Motor neuron (in vitro differentiated cells): ENCODE data around the gene DAW1. TPM values are rescaled to one million over a fixed set of nuclear protein-coding genes. Genes with fewer than 3 reads are reported as not detected.

Experiments used
- ATAC-seq, 8 experiments: fragments of 200-7000 bp; cut with Tn5 transposase; replicated peaks in 6 of 8; 2 replicates each; pipeline ENCODE4 v1.8.0; 2021; ENCODE audit warnings: mild to moderate bottlenecking in 8 of 8, moderate library complexity in 8 of 8
- H3K27ac ChIP-seq, 2 donors: fragments of 250-450 bp; sonication (Bioruptor Pico); 2 replicates each; pipeline ENCODE4 v1.9.0; 2021; ENCODE audit warnings: antibody characterized with exemption in 2 of 2, mild to moderate bottlenecking in 2 of 2, moderate library complexity in 1 of 2
- H3K4me1 ChIP-seq, 2 donors: fragments of 250-450 bp; sonication (Bioruptor Pico); replicated peaks in 1 of 2; 2 replicates each; pipeline ENCODE4 v1.6.1; 2021; ENCODE audit warnings: antibody characterized with exemption in 2 of 2, mild to moderate bottlenecking in 2 of 2, moderate library complexity in 1 of 2
- H3K4me3 ChIP-seq, 5 donors: fragments of 250-450 bp; sonication (Bioruptor Pico); 2 replicates each; pipeline ENCODE4 v1.9.0; 2021; ENCODE audit warnings: antibody characterized with exemption in 5 of 5, mild to moderate bottlenecking in 5 of 5, moderate library complexity in 4 of 5
- WGBS, 10 experiments: fragments of 450-650 bp; shearing (Covaris generic); methylation state at CpG; one replicate each; pipeline ENCODE4 v1.0.0; 2022; 5-methylcytosine and 5-hydroxymethylcytosine counted together
- in situ Hi-C, 9 experiments: fragments of 400-800 bp; cut with MboI; loops; one replicate each; pipeline ENCODE4 v1.15.0; 2021; ENCODE audit warnings: low sequenced_read_pairs in 9 of 9, low pct_unique_long_range_greater_than_20kb in 2 of 9; ENCODE audit not compliant: unreplicated experiment in 9 of 9
- total RNA-seq, 8 experiments: library from RNA; unstranded; fragments of 300-600 nt; gene quantifications; 2 replicates each; pipeline versions ENCODE4 v1.2.3 to v1.2.4, GENCODE V29; 2022

The DAW1 gene
- total RNA-seq, 8 experiments from 2014 or later, result 0.08 to 28.3 (median 0.13) TPM; not detected in 4

DNA sequence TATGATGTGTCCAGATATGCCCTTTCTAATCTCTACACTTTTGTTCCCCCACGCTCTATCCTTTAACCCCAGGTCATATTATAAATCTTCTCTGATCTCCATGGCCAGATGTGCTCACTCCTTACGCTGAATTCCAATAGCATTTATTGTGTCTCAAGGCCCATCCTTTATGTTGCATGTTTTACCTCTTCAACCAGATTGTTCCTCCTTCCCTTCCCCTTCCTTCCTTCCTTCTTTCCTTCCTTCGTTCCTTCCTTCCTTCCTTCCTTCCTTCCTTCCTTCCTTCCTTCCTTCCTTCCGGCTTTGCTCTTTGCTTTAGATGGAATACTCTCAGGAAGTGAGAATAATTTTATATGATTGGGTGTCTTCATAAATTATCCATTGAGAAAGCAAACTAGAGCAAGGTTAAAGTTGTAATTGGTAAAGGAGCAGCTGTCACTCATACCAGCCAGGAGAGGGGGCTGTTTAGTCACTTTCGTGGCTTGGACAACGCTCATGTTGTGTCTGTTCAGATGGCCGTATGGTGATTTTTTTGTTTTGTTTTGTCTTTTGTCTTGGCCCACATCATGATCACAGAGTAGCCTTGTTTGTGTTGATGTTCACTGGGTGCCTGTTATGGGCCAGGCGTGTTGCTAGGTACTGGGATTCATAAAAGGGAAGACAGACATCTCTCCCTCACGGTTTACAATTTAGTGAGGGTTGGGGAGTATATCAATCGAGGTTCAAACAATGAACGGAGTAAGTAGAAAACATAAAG is 68.0 kb downstream of the DAW1 start:
- in situ Hi-C loops, result no loop called here
- Histone ChIP-seq H3K27ac (no peak overlapping the region), H3K4me3 (no peak overlapping the region), H3K4me1 (no peaks in the 10 kb centered on the region)
- 21 to 75% (median 51%) methylated on average over 1 to 8 of the region's 11 CpGs; no CpG with 5 or more reads in 1 of the 10 experiments for WGBS, 10 experiments
- ATAC-seq, result peak; percentile 46 to 91 (median 60)

DNA sequence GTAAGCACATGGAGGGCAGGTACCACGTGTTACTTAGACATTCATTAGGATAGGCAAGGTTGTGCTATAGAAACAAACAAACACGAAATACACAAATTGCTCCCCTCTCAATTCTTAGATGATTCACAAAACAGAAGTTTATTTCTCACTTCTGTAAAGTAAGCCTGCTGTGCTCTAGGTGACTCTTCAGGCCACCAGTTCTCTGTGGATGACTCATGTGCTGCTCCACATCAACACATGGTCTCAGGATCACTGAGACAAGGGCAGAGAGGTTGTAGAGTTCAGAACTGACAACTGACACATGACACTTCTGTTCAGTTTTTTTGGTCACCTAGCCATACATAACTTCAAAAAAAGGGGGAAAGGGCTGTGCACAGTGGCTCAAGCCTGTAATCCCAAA is 70.6 kb downstream of the DAW1 start:
- in situ Hi-C loops, result no loop called here
- 17 to 81% (median 63%) methylated on average over 1 to 2 of the region's 2 CpGs; no CpG with 5 or more reads in 2 of the 10 experiments for WGBS, 10 experiments
- Histone ChIP-seq H3K27ac (no peak overlapping the region), H3K4me3 (no peak overlapping the region), H3K4me1 (no peaks in the 10 kb centered on the region)
- ATAC-seq, result peak in 1 of 8 experiments; percentile 34

DNA sequence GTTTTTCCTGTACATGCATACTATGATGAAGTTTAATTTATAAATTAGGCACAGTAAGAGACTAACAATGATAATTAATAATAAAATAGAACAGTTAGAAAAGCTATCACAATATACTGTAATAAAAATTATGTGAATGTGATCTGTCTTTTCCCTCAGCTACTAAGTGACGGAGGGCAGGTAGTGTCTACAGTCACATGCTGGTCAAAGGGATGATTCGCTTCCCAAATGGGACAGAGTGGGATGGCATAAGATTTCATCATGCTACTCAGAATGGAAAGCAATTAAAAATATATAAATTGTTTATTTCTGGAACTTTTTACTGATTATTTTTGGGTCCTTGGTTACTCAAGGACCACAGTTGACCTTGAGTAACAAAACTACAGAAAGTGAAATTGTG is 71.5 kb downstream of the DAW1 start:
- no peaks in the 10 kb centered on the region for H3K4me1 ChIP-seq
- WGBS, 10 experiments, result 38 to 95% (median 66%) methylated on average over 1 to 2 of the region's 2 CpGs; no CpG with 5 or more reads in 2 of the 10 experiments
- no peak overlapping the region for H3K4me3 ChIP-seq
- in situ Hi-C loops, result no loop called here
- H3K27ac ChIP-seq, result no peak overlapping the region
- peak in 3 of 8 experiments; percentile 58 to 68 (median 61) for ATAC-seq

DNA sequence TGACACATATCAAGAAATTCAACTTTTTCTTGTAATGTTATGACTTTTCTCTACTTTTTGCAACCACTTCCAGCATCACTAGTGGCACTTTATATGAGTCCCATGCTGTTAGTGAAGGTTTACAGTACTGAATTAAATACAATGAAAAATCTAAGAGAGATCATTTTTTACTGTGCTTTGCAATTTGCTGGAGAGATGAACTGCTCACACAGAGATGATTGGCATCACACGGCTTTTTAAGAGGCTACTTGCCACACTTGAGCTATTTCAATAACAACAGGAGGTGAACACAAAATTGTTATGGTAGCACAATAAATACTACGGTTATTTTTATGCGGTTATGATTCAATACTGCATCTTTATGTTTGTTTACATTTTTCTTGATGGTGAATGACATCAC is 88.9 kb downstream of the DAW1 start:
- in situ Hi-C loops, result no loop called here
- H3K27ac ChIP-seq, result no peak overlapping the region
- no peak for ATAC-seq
- H3K4me3 ChIP-seq, result no peak overlapping the region
- WGBS, 10 experiments, result 50 to 100% (median 80%) methylated on average over 1 to 3 of the region's 3 CpGs
- no peaks in the 10 kb centered on the region for H3K4me1 ChIP-seq

DNA sequence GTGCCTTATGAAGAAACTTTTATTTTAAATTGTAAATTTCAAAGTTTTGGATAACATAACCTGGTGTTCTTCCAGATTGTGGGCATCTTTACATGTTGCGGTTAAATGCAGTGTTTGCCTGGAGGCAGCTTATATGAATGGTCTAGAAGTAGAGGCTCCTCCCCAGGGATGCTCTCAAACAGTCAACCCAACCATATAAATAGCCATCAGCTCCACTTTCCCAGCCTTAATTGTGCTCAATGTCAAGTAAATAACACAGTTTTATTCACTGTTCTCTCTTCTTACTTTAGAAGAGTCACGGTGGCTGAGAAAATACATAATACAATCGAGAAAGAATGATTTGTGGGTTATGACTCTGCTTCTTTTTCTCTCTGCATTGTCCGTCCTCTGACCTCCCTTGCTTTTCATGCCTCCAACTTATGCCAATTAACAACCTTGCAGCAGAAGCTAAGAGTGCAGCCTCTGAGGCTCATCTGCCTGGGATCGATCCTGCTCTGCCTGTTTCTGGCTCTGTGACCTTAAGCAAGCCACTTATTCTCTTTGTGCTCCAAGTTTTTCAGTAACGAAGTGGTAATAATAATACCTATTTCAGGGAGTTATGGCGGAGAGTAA is 100.3 kb downstream of the DAW1 start:
- no peaks in the 10 kb centered on the region for H3K4me1 ChIP-seq
- in situ Hi-C loops, result no loop called here
- no peak overlapping the region for H3K27ac ChIP-seq
- 12 to 83% (median 74%) methylated on average over 3 to 7 of the region's 7 CpGs for WGBS, 10 experiments
- ATAC-seq, result peak in 4 of 8 experiments; percentile 19 to 89 (median 55)
- H3K4me3 ChIP-seq, result no peak overlapping the region

GRCh38 chr2:227973241-227973640 is 101.8 kb downstream of the DAW1 start:
- no peak overlapping the region for H3K27ac ChIP-seq
- ATAC-seq, result no peak

More at GRCh38 chr2:227973241-227973640, 101.8 kb downstream of the DAW1 start:
- Histone ChIP-seq H3K4me3 (no peak overlapping the region), H3K4me1 (no peaks in the 10 kb centered on the region)
- in situ Hi-C loops, result no loop called here
- 28 to 100% (median 59%) methylated on average over 1 to 3 of the region's 3 CpGs; no CpG with 5 or more reads in 2 of the 10 experiments for WGBS, 10 experiments

Other genes with a start within 250 kb of the DAW1 start
- not detected for gene SCYGR5, start 204.8 kb upstream of the DAW1 start, total RNA-seq
- 1 to 10 TPM in 3 of 8 experiments, under 1 TPM in 5; 0.27 to 7.5 (median 0.78) TPM for gene SLC19A3, start 153.6 kb upstream of the DAW1 start, total RNA-seq
- not detected for gene SCYGR6, start 146.9 kb upstream of the DAW1 start, total RNA-seq
- gene SCYGR7, start 143.3 kb upstream of the DAW1 start, total RNA-seq, result not detected
- under 1 TPM in 1 of 8 experiments, not detected in 7; 0.38 TPM for gene SCYGR8, start 125.7 kb upstream of the DAW1 start, total RNA-seq
- gene CCL20, start 57.8 kb upstream of the DAW1 start, total RNA-seq, result under 1 TPM in 2 of 8 experiments, not detected in 6; 0.16 to 0.38 TPM